ENCODE results near the gene TSHZ3.

- no peak for TF ChIP-seq CTCF (IDR thresholded peaks at IDR 0.05)
- TF ChIP-seq POLR2A (IDR thresholded peaks at IDR 0.05), result no peak
These were observed 23.1 kb upstream of the TSHZ3 start for GRCh38 chr19:31372246-31372781.

Data from esophagus squamous epithelium (tissue), 4 donors.